ENCODE results near the gene SORCS2.

Gene SORCS2

GRCh38 chr4:7315286-7315685, 122.9 kb downstream of the SORCS2 start:
- POLR2A ChIA-PET, result no interaction called here
- CTCF ChIA-PET, result interaction anchor here (1.3 to 2.2 kb wide), 3 partner anchors 19 to 124 kb away, joined by 3 to 8 read pairs (median 5); partner anchors contain the start of gene SORCS2
- no peak for TF ChIP-seq CTCF (IDR thresholded peaks at IDR 0.05; ENCODE audit: insufficient read depth, low read length, missing control alignments)
- DNase-seq (ENCODE audit: low read depth, low spot score), result no peak
- no peak overlapping the region for H3K4me3 ChIP-seq (ENCODE audit: low read depth, low read length)

GRCh38 chr4:7315935-7316334, 123.6 kb downstream of the SORCS2 start:
- ChIA-PET CTCF (interaction anchor here (1.3 to 2.2 kb wide), 4 partner anchors 19 to 404 kb away, joined by 3 to 8 read pairs (median 4); partner anchors contain the start of gene SORCS2), POLR2A (interaction anchor here (1.1 kb wide), 1 partner anchor 24 kb away, joined by 3 read pairs; no protein-coding TSS in a partner anchor)
- no peak for TF ChIP-seq CTCF (IDR thresholded peaks at IDR 0.05; ENCODE audit: insufficient read depth, low read length, missing control alignments)
- no peak overlapping the region for H3K4me3 ChIP-seq (ENCODE audit: low read depth, low read length)
- no peak for DNase-seq (ENCODE audit: low read depth, low spot score)

- TF ChIP-seq CTCF (IDR thresholded peaks at IDR 0.05; ENCODE audit: insufficient read depth, low read length, missing control alignments), result no peak
- CTCF ChIA-PET, result no interaction called here
- no peak overlapping the region for H3K4me3 ChIP-seq (ENCODE audit: low read depth, low read length)
- POLR2A ChIA-PET, result no interaction called here
- DNase-seq (ENCODE audit: low read depth, low spot score), result no peak
These were observed 126.7 kb downstream of the SORCS2 start for GRCh38 chr4:7319024-7319423.

- no peak overlapping the region for H3K4me3 ChIP-seq (ENCODE audit: low read depth, low read length)
- no peak for DNase-seq (ENCODE audit: low read depth, low spot score)
- CTCF ChIA-PET, result no interaction called here
- POLR2A ChIA-PET, result no interaction called here
- TF ChIP-seq CTCF (IDR thresholded peaks at IDR 0.05; ENCODE audit: insufficient read depth, low read length, missing control alignments), result no peak
These were observed 128.0 kb downstream of the SORCS2 start for GRCh38 chr4:7320206-7320797.

- CTCF ChIA-PET, result interaction anchor here (1.7 kb wide), 1 partner anchor 131 kb away, joined by 4 read pairs; no protein-coding TSS in a partner anchor
- DNase-seq (ENCODE audit: low read depth, low spot score), result no peak
- H3K4me3 ChIP-seq (ENCODE audit: low read depth, low read length), result no peak overlapping the region
- TF ChIP-seq CTCF (IDR thresholded peaks at IDR 0.05; ENCODE audit: insufficient read depth, low read length, missing control alignments), result no peak
- POLR2A ChIA-PET, result interaction anchor here (0.7 kb wide), 1 partner anchor 55 kb away, joined by 3 read pairs; no protein-coding TSS in a partner anchor
These were observed 130.0 kb downstream of the SORCS2 start for GRCh38 chr4:7322166-7322991.

GRCh38 chr4:7323461-7323871, 131.1 kb downstream of the SORCS2 start:
- ChIA-PET POLR2A (no interaction called here), CTCF (interaction anchor here (1.7 kb wide), 1 partner anchor 132 kb away, joined by 4 read pairs; no protein-coding TSS in a partner anchor)
- TF ChIP-seq CTCF (IDR thresholded peaks at IDR 0.05; ENCODE audit: insufficient read depth, low read length, missing control alignments), result no peak
- no peak overlapping the region for H3K4me3 ChIP-seq (ENCODE audit: low read depth, low read length)
- DNase-seq (ENCODE audit: low read depth, low spot score), result no peak
